Mucosa of rectum (tissue), 2 donors: ENCODE results near the gene PHF23.

Experiments used
- H3K27ac ChIP-seq, 2 donors: one replicate each; pipeline ENCODE4 v1.7.0; 2013; ENCODE audit warnings: inconsistent platforms in 2 of 2, low read depth in 2 of 2, low read length in 2 of 2
- H3K27me3 ChIP-seq, 2 donors: one replicate each; pipeline ENCODE4 v1.7.0; 2013; ENCODE audit warnings: low read length in 2 of 2; ENCODE audit not compliant: control insufficient read depth in 2 of 2, insufficient read depth in 2 of 2
- H3K36me3 ChIP-seq, 2 donors: one replicate each; pipeline ENCODE4 v1.7.0; 2013; ENCODE audit warnings: low read length in 2 of 2; ENCODE audit not compliant: control insufficient read depth in 2 of 2, insufficient read depth in 2 of 2
- H3K4me1 ChIP-seq, 2 donors: one replicate each; pipeline ENCODE4 v1.7.0; 2013; ENCODE audit warnings: low read length in 2 of 2, mild to moderate bottlenecking in 1 of 2; ENCODE audit not compliant: control insufficient read depth in 2 of 2, insufficient read depth in 2 of 2
- H3K4me3 ChIP-seq, 2 donors: one replicate each; pipeline ENCODE4 v1.7.0; 2013; ENCODE audit warnings: low read length in 2 of 2
- H3K9ac ChIP-seq, 2 donors: one replicate each; pipeline ENCODE4 v1.7.0; 2013; ENCODE audit warnings: low read length in 2 of 2, low read depth in 1 of 2, mild to moderate bottlenecking in 1 of 2
- H3K9me3 ChIP-seq, 2 donors: one replicate each; pipeline ENCODE4 v1.7.0; 2013; ENCODE audit warnings: low read length in 2 of 2; ENCODE audit not compliant: control insufficient read depth in 2 of 2
- donor health status: healthy.
- donor health status: Normal muscosa, but diverticular disease.

PHF23 gene

GRCh38 chr17:7186241-7186640 is 53.0 kb downstream of the PHF23 start:
- Histone ChIP-seq H3K9ac (no peak overlapping the region), H3K27me3 (no peaks in the 10 kb centered on the region), H3K36me3 (no peaks in the 10 kb centered on the region), H3K27ac (no peak overlapping the region), H3K4me1 (peaks cover 0 to 8% of the 10 kb centered on the region in 2 donors), H3K4me3 (no peak overlapping the region), H3K9me3 (no peaks in the 10 kb centered on the region)
